Measurements from ENCODE around the gene VSTM4.

Gene VSTM4

DNA sequence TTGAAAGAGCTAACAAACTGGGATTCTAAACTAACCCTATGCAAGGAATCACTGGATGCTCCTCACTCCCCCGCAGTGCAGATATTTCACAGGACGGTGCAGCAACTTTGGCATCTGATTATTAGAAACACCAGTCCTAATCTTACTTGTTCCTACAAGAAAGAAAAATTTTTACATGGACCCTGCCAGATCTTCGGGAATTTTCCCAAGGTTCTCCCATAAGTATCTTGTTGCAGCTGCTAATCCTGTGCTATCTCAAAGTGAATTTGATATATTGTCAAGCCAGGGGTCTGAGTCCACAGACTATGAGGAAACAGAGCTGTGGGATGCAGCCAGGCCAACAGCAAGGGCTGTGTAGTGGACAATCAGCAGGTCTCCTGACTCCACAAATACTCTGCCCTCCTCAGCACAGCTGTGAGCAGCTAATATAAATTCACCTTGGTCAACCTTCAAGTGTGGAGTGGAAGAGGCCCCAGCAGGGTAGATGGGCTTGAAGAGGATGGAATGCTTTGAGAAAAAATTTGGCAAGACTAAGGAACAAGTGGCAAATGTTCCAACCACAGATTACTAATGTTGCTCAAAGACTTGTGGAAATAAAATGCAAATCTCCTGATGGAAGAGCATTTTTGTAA lies 25.6 kb downstream of the VSTM4 start:
- no peak overlapping the region for H3K27ac ChIP-seq (ENCODE audit: low read length)
- no peaks in the 10 kb centered on the region for H3K4me1 ChIP-seq (ENCODE audit: insufficient read depth, low read length)
- H3K9ac ChIP-seq (ENCODE audit: low read depth, low read length) = no peak overlapping the region
- peaks cover 5% of the 10 kb centered on the region; the same call in 1 of the 2 replicates for H3K27me3 ChIP-seq (ENCODE audit: insufficient read depth, low read length)
- H3K4me3 ChIP-seq (ENCODE audit: low read length) = no peak overlapping the region
- no peaks in the 10 kb centered on the region for H3K36me3 ChIP-seq (ENCODE audit: insufficient read depth, low read depth, low read length)
- H3K9me3 ChIP-seq (ENCODE audit: insufficient read depth, low read depth, low read length) = peaks cover 9% of the 10 kb centered on the region; the same call in 1 of the 2 replicates

DNA sequence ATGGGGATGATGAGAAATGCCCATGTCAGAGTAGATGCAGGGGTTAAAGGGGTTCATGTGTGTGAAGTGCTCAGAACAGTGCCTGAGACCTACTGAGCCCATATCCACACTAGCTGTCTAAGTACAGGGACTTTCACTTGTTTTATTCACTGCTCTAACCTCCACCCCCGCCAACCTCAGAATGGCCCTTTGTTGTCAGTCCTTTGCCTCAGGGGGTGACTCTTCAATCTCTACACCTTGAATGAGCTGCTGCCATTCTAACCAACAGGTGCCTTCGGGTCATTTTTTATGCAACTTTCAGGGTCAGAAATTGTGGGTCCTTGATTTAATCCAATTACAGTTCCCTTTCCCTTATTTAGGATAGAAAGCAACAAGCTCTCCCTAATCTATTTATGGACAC lies 26.2 kb downstream of the VSTM4 start:
- H3K9ac ChIP-seq (ENCODE audit: low read depth, low read length) = no peak overlapping the region

DNA sequence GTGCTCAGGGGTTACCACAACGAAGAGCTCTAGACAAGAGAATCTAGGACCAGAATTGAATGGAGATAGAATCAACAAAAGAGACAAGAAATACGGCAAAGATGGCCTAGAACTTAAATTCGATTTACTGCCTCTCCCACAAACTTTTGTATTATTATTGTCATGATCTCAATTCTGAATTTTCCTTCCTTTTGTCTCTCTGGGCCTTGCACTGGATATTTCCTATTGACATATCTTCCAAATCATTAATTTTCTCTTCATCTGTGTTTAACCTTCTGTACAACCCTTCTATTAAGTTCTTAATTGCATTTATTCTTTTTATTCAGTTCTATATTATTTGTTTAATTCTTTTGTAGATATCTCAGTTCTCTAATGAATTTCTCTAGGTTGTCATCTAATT lies 28.4 kb downstream of the VSTM4 start:
- peaks cover 2% of the 10 kb centered on the region; the same call in 1 of the 2 replicates for H3K4me1 ChIP-seq (ENCODE audit: insufficient read depth, low read length)
- H3K27me3 ChIP-seq (ENCODE audit: insufficient read depth, low read length) = peaks cover 5% of the 10 kb centered on the region; the same call in 1 of the 2 replicates
- peaks cover 9% of the 10 kb centered on the region; the same call in 1 of the 2 replicates for H3K9me3 ChIP-seq (ENCODE audit: insufficient read depth, low read depth, low read length)
- H3K9ac ChIP-seq (ENCODE audit: low read depth, low read length) = no peak overlapping the region
- H3K4me3 ChIP-seq (ENCODE audit: low read length) = no peak overlapping the region
- H3K36me3 ChIP-seq (ENCODE audit: insufficient read depth, low read depth, low read length) = no peaks in the 10 kb centered on the region
- no peak overlapping the region for H3K27ac ChIP-seq (ENCODE audit: low read length)

More for the DNA sequence above, 26.2 kb downstream of the VSTM4 start:
- Histone ChIP-seq H3K27me3 (ENCODE audit: insufficient read depth, low read length) (peaks cover 5% of the 10 kb centered on the region; the same call in 1 of the 2 replicates), H3K27ac (ENCODE audit: low read length) (no peak overlapping the region), H3K4me1 (ENCODE audit: insufficient read depth, low read length) (no peaks in the 10 kb centered on the region), H3K9me3 (ENCODE audit: insufficient read depth, low read depth, low read length) (peaks cover 9% of the 10 kb centered on the region; the same call in 1 of the 2 replicates), H3K4me3 (ENCODE audit: low read length) (no peak overlapping the region), H3K36me3 (ENCODE audit: insufficient read depth, low read depth, low read length) (no peaks in the 10 kb centered on the region)

DNA sequence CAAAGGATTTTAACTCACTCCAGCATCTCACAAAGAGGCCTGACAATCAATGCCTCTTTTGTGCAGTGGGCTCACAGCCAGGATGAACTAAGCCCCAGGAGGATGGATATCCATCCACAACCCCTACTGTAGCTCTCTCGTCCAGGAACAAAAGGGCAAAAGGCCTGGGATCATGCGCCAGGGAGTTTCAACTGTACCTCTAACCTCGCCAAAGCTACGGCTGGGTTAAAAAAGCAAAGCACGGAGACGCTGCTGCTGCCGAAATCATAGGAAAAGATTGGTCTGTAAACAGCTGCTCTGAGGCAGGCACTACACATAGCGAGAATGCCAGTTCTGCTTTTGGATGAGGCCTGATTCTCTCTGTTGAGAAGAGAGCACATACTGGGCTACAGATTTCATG lies 32.1 kb downstream of the VSTM4 start:
- H3K36me3 ChIP-seq (ENCODE audit: insufficient read depth, low read depth, low read length) = no peaks in the 10 kb centered on the region
- peaks cover 9% of the 10 kb centered on the region; the same call in 1 of the 2 replicates for H3K9me3 ChIP-seq (ENCODE audit: insufficient read depth, low read depth, low read length)
- no peak overlapping the region for H3K27ac ChIP-seq (ENCODE audit: low read length)
- peaks cover 12% of the 10 kb centered on the region; the same call in 1 of the 2 replicates for H3K27me3 ChIP-seq (ENCODE audit: insufficient read depth, low read length)
- H3K4me3 ChIP-seq (ENCODE audit: low read length) = no peak overlapping the region
- peaks cover 12% of the 10 kb centered on the region; the same call in 1 of the 2 replicates for H3K4me1 ChIP-seq (ENCODE audit: insufficient read depth, low read length)
- no peak overlapping the region for H3K9ac ChIP-seq (ENCODE audit: low read depth, low read length)

DNA sequence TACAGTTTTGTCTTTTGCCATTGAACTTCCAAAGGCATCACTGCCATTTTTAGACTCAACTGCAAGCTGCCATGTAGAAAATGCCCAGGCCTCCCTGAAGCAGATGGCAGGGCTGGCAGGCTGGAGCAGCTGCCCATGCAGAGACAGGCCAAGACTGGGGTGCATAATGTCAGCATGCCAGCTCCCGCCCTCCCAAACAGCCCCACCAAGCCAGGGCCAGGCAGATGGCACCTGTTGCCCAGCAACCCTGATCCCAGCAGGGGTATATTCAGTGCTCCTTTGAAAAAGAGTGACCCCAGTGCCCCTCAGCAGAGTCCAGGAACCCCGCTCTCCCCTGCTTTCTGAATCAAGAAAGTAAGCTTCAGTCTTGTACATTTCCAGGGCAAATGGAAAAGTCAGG lies 32.6 kb downstream of the VSTM4 start:
- peaks cover 12% of the 10 kb centered on the region; the same call in 1 of the 2 replicates for H3K4me1 ChIP-seq (ENCODE audit: insufficient read depth, low read length)
- H3K4me3 ChIP-seq (ENCODE audit: low read length) = no peak overlapping the region
- no peak overlapping the region for H3K9ac ChIP-seq (ENCODE audit: low read depth, low read length)
- peaks cover 12% of the 10 kb centered on the region; the same call in 1 of the 2 replicates for H3K27me3 ChIP-seq (ENCODE audit: insufficient read depth, low read length)
- no peaks in the 10 kb centered on the region for H3K36me3 ChIP-seq (ENCODE audit: insufficient read depth, low read depth, low read length)
- H3K9me3 ChIP-seq (ENCODE audit: insufficient read depth, low read depth, low read length) = peaks cover 9% of the 10 kb centered on the region; the same call in 1 of the 2 replicates
- H3K27ac ChIP-seq (ENCODE audit: low read length) = no peak overlapping the region

DNA sequence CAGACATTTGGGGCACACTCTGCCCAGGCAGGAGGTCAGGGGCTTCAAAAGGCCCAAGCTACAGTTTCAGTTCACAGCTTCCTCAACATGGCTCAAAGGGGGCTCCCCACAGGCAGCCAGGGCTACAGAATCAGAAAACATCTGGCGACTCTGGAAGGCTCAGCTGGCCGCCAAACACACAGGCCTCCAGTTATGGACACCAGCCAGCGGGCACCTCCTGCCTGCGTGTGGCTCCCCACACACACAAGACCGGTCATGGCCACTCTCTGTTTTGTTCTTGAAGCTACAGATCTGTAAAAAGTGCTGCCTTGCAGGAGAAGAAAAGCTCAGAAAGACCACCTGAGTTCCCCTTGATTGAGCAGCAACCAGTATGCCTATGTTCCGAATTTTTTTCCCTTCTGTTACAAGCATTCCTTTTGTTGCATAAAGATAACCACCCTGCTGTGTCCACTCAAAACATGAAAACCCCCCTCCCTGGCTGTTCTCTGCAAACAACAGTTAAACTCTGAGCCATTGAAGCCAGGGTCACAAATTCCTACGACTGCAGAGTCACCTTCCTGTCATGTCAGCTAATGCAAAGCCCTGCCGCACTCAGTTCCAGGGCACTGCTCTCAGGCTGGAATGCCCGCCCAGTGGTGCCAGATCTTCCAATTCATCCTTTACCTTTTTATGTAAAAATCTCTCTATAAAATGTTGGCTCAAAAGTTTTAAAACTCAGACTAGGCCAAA lies 33.6 kb downstream of the VSTM4 start:
- Histone ChIP-seq H3K36me3 (ENCODE audit: insufficient read depth, low read depth, low read length) (no peaks in the 10 kb centered on the region), H3K27me3 (ENCODE audit: insufficient read depth, low read length) (peaks cover 12% of the 10 kb centered on the region; the same call in 1 of the 2 replicates), H3K27ac (ENCODE audit: low read length) (no peak overlapping the region), H3K9ac (ENCODE audit: low read depth, low read length) (peak overlapping the region; percentile 33; the same call in 1 of the 2 replicates), H3K9me3 (ENCODE audit: insufficient read depth, low read depth, low read length) (peaks cover 5% of the 10 kb centered on the region; the same call in 1 of the 2 replicates), H3K4me3 (ENCODE audit: low read length) (0 out of 2 replicates have a peak overlapping the region, but pooled peaks have one; percentile 24), H3K4me1 (ENCODE audit: insufficient read depth, low read length) (peaks cover 12% of the 10 kb centered on the region; the same call in 1 of the 2 replicates)

DNA sequence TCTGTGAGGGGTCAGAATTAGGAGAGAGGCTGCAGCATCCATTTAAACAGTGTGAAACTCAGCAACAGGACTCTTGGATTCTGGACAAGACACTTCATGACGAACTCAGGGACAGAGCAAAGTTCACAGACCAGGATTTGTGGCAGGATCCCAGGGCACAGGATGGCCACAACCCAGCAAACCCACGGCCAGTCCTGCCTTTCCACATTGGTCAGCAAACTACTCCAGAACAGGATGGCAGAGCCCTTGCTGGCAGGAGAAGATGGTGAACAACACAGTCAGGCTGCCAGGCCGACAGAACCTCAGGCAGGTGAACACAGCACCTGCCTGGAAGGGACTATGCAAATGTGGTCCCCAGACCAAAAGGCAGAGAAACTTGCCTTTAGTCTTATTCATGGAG lies 34.4 kb downstream of the VSTM4 start:
- Histone ChIP-seq H3K36me3 (ENCODE audit: insufficient read depth, low read depth, low read length) (no peaks in the 10 kb centered on the region), H3K27ac (ENCODE audit: low read length) (no peak overlapping the region), H3K4me3 (ENCODE audit: low read length) (no peak overlapping the region), H3K27me3 (ENCODE audit: insufficient read depth, low read length) (peaks cover 12% of the 10 kb centered on the region; the same call in 1 of the 2 replicates), H3K4me1 (ENCODE audit: insufficient read depth, low read length) (peaks cover 12% of the 10 kb centered on the region; the same call in 1 of the 2 replicates), H3K9ac (ENCODE audit: low read depth, low read length) (no peak overlapping the region), H3K9me3 (ENCODE audit: insufficient read depth, low read depth, low read length) (no peaks in the 10 kb centered on the region)

DNA sequence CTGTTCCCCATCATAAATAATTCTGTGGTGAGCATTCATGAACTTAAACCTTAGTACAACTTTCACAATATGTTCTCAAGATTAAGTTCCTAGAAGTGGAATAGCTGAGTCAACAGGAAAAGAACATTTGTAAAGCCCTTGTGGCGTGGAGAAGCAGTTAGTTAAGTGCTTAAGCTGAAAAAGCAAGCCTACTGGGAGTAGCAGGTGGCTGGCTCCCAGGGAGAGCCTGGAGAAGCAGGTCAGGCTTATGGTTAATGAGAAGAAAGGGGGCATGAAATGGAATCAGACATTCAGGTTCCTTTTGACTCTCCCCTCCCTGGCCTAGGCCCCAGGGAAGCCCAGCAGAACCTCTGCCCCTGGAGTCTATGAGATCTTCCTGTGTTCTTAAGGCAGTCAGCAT lies 35.3 kb downstream of the VSTM4 start:
- Histone ChIP-seq H3K27ac (ENCODE audit: low read length) (no peak overlapping the region), H3K4me1 (ENCODE audit: insufficient read depth, low read length) (peaks cover 12% of the 10 kb centered on the region; the same call in 1 of the 2 replicates), H3K9me3 (ENCODE audit: insufficient read depth, low read depth, low read length) (no peaks in the 10 kb centered on the region), H3K4me3 (ENCODE audit: low read length) (no peak overlapping the region), H3K9ac (ENCODE audit: low read depth, low read length) (no peak overlapping the region), H3K27me3 (ENCODE audit: insufficient read depth, low read length) (peaks cover 12% of the 10 kb centered on the region; the same call in 1 of the 2 replicates), H3K36me3 (ENCODE audit: insufficient read depth, low read depth, low read length) (no peaks in the 10 kb centered on the region)

DNA sequence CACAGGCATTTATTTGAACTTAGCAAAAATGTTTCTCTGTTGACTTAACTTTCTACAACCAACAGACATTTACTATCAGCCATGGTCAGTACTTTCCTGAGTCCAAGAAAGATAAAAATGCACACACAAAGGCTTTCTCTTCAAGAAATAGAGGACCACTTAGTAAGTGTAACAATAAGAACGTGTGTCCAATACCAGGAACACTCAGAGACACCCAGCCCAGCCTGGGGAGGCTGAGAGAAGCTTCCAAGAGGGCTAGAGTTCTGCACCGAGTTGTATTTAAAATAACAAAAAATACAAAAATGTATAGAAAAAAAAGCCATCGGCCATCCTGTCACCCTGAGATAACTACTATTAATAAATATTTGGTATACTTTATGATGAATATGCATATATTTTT lies 35.8 kb downstream of the VSTM4 start:
- peaks cover 12% of the 10 kb centered on the region; the same call in 1 of the 2 replicates for H3K4me1 ChIP-seq (ENCODE audit: insufficient read depth, low read length)
- H3K9me3 ChIP-seq (ENCODE audit: insufficient read depth, low read depth, low read length) = no peaks in the 10 kb centered on the region
- no peaks in the 10 kb centered on the region for H3K36me3 ChIP-seq (ENCODE audit: insufficient read depth, low read depth, low read length)
- peaks cover 12% of the 10 kb centered on the region; the same call in 1 of the 2 replicates for H3K27me3 ChIP-seq (ENCODE audit: insufficient read depth, low read length)
- no peak overlapping the region for H3K9ac ChIP-seq (ENCODE audit: low read depth, low read length)
- H3K27ac ChIP-seq (ENCODE audit: low read length) = no peak overlapping the region
- H3K4me3 ChIP-seq (ENCODE audit: low read length) = no peak overlapping the region

DNA sequence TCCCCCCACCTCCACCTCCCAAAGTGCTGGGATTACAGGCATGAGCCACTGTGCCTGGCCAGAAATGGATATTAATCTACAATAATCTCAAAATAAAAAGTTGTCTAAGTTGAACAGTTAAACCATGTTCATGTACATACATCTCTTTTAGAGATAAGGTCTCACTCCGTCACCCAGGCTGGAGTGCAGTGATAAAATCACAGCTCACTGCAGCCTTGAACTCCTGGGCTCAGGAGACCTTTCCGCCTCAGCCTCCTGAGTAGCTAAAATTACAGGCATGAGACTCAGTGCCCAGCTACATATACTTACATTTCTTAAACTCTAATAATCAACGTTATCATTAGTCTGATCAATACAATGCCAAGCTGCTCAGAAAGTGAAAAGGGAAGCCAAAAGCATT lies 36.2 kb downstream of the VSTM4 start:
- peaks cover 12% of the 10 kb centered on the region; the same call in 1 of the 2 replicates for H3K4me1 ChIP-seq (ENCODE audit: insufficient read depth, low read length)
- H3K27me3 ChIP-seq (ENCODE audit: insufficient read depth, low read length) = peaks cover 12% of the 10 kb centered on the region; the same call in 1 of the 2 replicates
- H3K27ac ChIP-seq (ENCODE audit: low read length) = no peak overlapping the region
- no peaks in the 10 kb centered on the region for H3K36me3 ChIP-seq (ENCODE audit: insufficient read depth, low read depth, low read length)
- no peak overlapping the region for H3K9ac ChIP-seq (ENCODE audit: low read depth, low read length)
- H3K4me3 ChIP-seq (ENCODE audit: low read length) = no peak overlapping the region
- H3K9me3 ChIP-seq (ENCODE audit: insufficient read depth, low read depth, low read length) = no peaks in the 10 kb centered on the region

DNA sequence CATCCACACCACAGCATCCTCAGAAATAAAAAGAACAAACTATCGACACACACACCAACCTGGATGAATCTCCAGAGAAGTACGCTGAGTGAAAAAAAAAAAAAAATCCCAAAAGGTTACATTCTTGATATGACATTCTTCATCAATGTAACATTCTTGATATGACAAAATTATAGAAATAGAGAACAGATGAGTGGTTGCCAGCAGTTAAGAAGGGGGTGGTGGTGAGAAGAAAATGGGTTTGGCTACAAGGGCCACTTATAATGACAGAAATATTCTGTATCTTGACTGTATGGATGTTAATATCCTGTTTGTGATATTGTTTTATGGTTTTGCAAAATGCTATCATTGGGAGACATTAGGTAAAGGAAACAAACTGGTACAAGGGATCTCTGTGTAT lies 36.9 kb downstream of the VSTM4 start:
- Histone ChIP-seq H3K27me3 (ENCODE audit: insufficient read depth, low read length) (peaks cover 12% of the 10 kb centered on the region; the same call in 1 of the 2 replicates), H3K4me3 (ENCODE audit: low read length) (no peak overlapping the region), H3K4me1 (ENCODE audit: insufficient read depth, low read length) (peaks cover 12% of the 10 kb centered on the region; the same call in 1 of the 2 replicates)

More for the DNA sequence above, 36.9 kb downstream of the VSTM4 start:
- Histone ChIP-seq H3K9me3 (ENCODE audit: insufficient read depth, low read depth, low read length) (no peaks in the 10 kb centered on the region), H3K27ac (ENCODE audit: low read length) (no peak overlapping the region), H3K36me3 (ENCODE audit: insufficient read depth, low read depth, low read length) (no peaks in the 10 kb centered on the region), H3K9ac (ENCODE audit: low read depth, low read length) (no peak overlapping the region)

Measured in iPS-20b (cell line).